Skin epidermis (tissue), 12 donors: ENCODE data around the gene SLC6A20.
A peak's percentile ranks its signal among the peaks of the same experiment; 100 is the strongest.

ENCODE experiments used
- H3K27ac ChIP-seq, 21 experiments: fragments of 200-600 bp; sonication (generic) in 11 of 21; one replicate each; pipeline ENCODE4 v1.5.0; 2020; ENCODE audit warnings: mild to moderate bottlenecking in 3 of 21, inconsistent platforms in 2 of 21, moderate library complexity in 2 of 21
- H3K4me3 ChIP-seq, 7 experiments: fragments of 200-600 bp; sonication (generic) in 2 of 7; one replicate each; pipeline ENCODE4 v1.5.0; 2020; ENCODE audit warnings: inconsistent platforms in 2 of 7, mild to moderate bottlenecking in 2 of 7, moderate library complexity in 1 of 7

Gene SLC6A20

GRCh38 chr3:45803252-45803935, 7.1 kb upstream of the SLC6A20 start:
- H3K27ac ChIP-seq, result no peak overlapping the region
- H3K4me3 ChIP-seq, result no peak overlapping the region

GRCh38 chr3:45802146-45802545, 5.8 kb upstream of the SLC6A20 start:
- Histone ChIP-seq H3K27ac (no peak overlapping the region), H3K4me3 (no peak overlapping the region)

- Histone ChIP-seq H3K4me3 (no peak overlapping the region), H3K27ac (no peak overlapping the region)
Measured at GRCh38 chr3:45800611-45801010, 4.3 kb upstream of the SLC6A20 start.

- Histone ChIP-seq H3K4me3 (no peak overlapping the region), H3K27ac (no peak overlapping the region)
Measured at GRCh38 chr3:45799586-45799985, 3.2 kb upstream of the SLC6A20 start.

GRCh38 chr3:45798034-45798433, 1.7 kb upstream of the SLC6A20 start:
- no peak overlapping the region for H3K27ac ChIP-seq
- H3K4me3 ChIP-seq, result no peak overlapping the region

GRCh38 chr3:45796902-45797637, 734 bp upstream of the SLC6A20 start:
- Histone ChIP-seq H3K27ac (no peak overlapping the region), H3K4me3 (peak overlapping the region in 2 of 7 experiments; percentile 32 to 45)

- Histone ChIP-seq H3K27ac (no peak overlapping the region), H3K4me3 (peak overlapping the region in 2 of 7 experiments; percentile 23 to 31)
Measured at GRCh38 chr3:45795509-45795881, 841 bp downstream of the SLC6A20 start.

- Histone ChIP-seq H3K27ac (no peak overlapping the region), H3K4me3 (no peak overlapping the region)
Measured at GRCh38 chr3:45794660-45795059, 1.7 kb downstream of the SLC6A20 start.

- no peak overlapping the region for H3K27ac ChIP-seq
- no peak overlapping the region for H3K4me3 ChIP-seq
Measured at GRCh38 chr3:45794177-45794560, 2.2 kb downstream of the SLC6A20 start.

- no peak overlapping the region for H3K27ac ChIP-seq
Measured at GRCh38 chr3:45793482-45794176, 2.7 kb downstream of the SLC6A20 start.

GRCh38 chr3:45792516-45793172, 3.7 kb downstream of the SLC6A20 start:
- no peak overlapping the region for H3K27ac ChIP-seq
- H3K4me3 ChIP-seq, result no peak overlapping the region

More at GRCh38 chr3:45793482-45794176, 2.7 kb downstream of the SLC6A20 start:
- H3K4me3 ChIP-seq, result no peak overlapping the region

- Histone ChIP-seq H3K4me3 (no peak overlapping the region), H3K27ac (no peak overlapping the region)
Measured at GRCh38 chr3:45792036-45792435, 4.3 kb downstream of the SLC6A20 start.

GRCh38 chr3:45790596-45790995, 5.7 kb downstream of the SLC6A20 start:
- no peak overlapping the region for H3K27ac ChIP-seq
- H3K4me3 ChIP-seq, result no peak overlapping the region

GRCh38 chr3:45789235-45789812, 7.0 kb downstream of the SLC6A20 start:
- Histone ChIP-seq H3K4me3 (no peak overlapping the region), H3K27ac (no peak overlapping the region)

GRCh38 chr3:45787551-45787950, 8.8 kb downstream of the SLC6A20 start:
- Histone ChIP-seq H3K27ac (no peak overlapping the region), H3K4me3 (no peak overlapping the region)

- Histone ChIP-seq H3K27ac (no peak overlapping the region), H3K4me3 (no peak overlapping the region)
Measured at GRCh38 chr3:45786801-45787495, 9.4 kb downstream of the SLC6A20 start.

- no peak overlapping the region for H3K27ac ChIP-seq
- H3K4me3 ChIP-seq, result no peak overlapping the region
Measured at GRCh38 chr3:45785605-45786150, 10.7 kb downstream of the SLC6A20 start.

- H3K4me3 ChIP-seq, result no peak overlapping the region
- no peak overlapping the region for H3K27ac ChIP-seq
Measured at GRCh38 chr3:45783667-45784066, 12.7 kb downstream of the SLC6A20 start.

GRCh38 chr3:45782381-45782780, 14.0 kb downstream of the SLC6A20 start:
- no peak overlapping the region for H3K27ac ChIP-seq
- H3K4me3 ChIP-seq, result no peak overlapping the region
